ENCODE measurements around the gene MEDAG. TPM values are rescaled to one million over a fixed set of nuclear protein-coding genes. Genes with fewer than 3 reads are reported as not detected.

Gene MEDAG
- total RNA-seq, 1 donor from 2014 or later = 19.0 TPM

GRCh38 chr13:30861836-30862467, 44.1 kb upstream of the MEDAG start:
- DNase-seq (ENCODE audit: low spot score) = no peak
- Mint-ChIP-seq H3K27me3 (ENCODE audit: low read depth) (no peaks in the 10 kb centered on the region), H3K4me3 (ENCODE audit: unreplicated experiment) (no peak overlapping the region), H3K4me1 (ENCODE audit: low read depth) (peaks cover 71% of the 10 kb centered on the region), H3K9me3 (ENCODE audit: low read depth) (peaks cover 8% of the 10 kb centered on the region), H3K27ac (ENCODE audit: unreplicated experiment) (peak overlapping the region; percentile 98), H3K36me3 (ENCODE audit: low read depth) (no peaks in the 10 kb centered on the region)
- TF ChIP-seq CTCF (IDR thresholded peaks at IDR 0.05) = no peak

DNA sequence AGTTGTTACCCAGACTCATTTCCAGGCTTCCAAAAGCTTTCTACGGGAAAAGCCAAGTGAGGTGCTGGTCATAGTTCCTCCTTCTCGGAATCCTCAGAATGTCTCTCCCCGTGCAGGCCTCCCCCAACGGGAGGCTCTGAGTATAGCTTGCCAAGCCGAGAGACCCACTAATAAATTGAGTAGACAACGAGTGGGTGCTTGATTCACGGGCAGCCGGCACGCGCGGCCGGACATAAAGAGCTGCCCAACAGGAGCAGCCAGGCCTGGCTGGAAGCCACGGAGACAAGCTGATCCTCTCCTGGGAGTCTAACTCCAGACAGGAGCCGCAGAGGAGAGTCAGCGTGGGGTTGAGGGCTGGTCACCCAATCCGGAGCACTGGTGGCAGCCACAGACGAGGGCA, 43.4 kb upstream of the MEDAG start:
- TF ChIP-seq CTCF (IDR thresholded peaks at IDR 0.05) = peak; percentile 43
- Mint-ChIP-seq H3K9me3 (ENCODE audit: low read depth) (peaks cover 8% of the 10 kb centered on the region), H3K4me1 (ENCODE audit: low read depth) (peaks cover 65% of the 10 kb centered on the region), H3K27ac (ENCODE audit: unreplicated experiment) (peak overlapping the region; percentile 98), H3K4me3 (ENCODE audit: unreplicated experiment) (peak overlapping the region; percentile 31), H3K36me3 (ENCODE audit: low read depth) (no peaks in the 10 kb centered on the region), H3K27me3 (ENCODE audit: low read depth) (no peaks in the 10 kb centered on the region)
- no peak for DNase-seq (ENCODE audit: low spot score)

DNA sequence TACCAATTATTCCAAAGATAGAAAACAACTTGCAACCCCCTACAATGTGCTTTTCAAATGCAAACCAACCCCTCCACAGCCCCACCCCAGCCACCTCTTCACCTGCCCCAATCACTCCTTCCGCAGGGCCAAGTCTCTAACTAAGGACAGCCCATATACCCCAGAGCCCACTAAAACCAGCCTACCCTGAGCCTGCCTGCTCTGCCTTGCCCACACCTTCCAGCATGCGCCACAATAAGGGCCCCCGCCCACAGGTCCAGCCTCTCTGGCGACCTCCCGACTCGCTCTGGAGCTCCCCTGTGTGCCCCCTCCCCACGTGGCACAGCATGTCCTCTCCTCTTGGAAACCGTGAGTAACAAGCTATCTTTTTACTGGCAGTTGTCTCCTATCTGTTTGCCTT, 42.8 kb upstream of the MEDAG start:
- H3K9me3 Mint-ChIP-seq (ENCODE audit: low read depth) = peaks cover 6% of the 10 kb centered on the region
- no peaks in the 10 kb centered on the region for H3K36me3 Mint-ChIP-seq (ENCODE audit: low read depth)
- H3K27me3 Mint-ChIP-seq (ENCODE audit: low read depth) = no peaks in the 10 kb centered on the region
- no peak for DNase-seq (ENCODE audit: low spot score)
- no peak for TF ChIP-seq CTCF (IDR thresholded peaks at IDR 0.05)
- H3K4me3 Mint-ChIP-seq (ENCODE audit: unreplicated experiment) = peak overlapping the region; percentile 31
- peak overlapping the region; percentile 98 for H3K27ac Mint-ChIP-seq (ENCODE audit: unreplicated experiment)
- H3K4me1 Mint-ChIP-seq (ENCODE audit: low read depth) = peaks cover 60% of the 10 kb centered on the region

DNA sequence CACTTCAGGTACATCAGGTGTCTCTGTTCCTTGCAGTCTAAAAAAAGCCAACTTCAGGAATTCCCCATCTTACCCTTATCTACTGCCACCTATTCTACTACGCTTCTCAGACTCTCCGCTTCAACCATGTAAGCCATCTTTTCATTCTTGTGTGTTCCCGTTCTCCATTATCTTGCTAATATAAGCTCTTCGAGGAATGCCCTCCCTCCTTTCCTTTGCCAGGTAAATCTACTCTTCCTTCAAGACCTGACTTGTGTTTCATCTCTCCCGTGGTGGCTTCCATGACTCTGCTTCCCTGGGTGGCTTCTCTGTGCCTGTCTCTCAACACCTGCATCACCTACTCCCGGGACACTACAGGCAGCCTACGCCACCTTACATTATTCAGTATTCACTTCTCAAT, 42.3 kb upstream of the MEDAG start:
- Mint-ChIP-seq H3K4me1 (ENCODE audit: low read depth) (peaks cover 63% of the 10 kb centered on the region), H3K9me3 (ENCODE audit: low read depth) (peaks cover 1% of the 10 kb centered on the region), H3K27ac (ENCODE audit: unreplicated experiment) (peak overlapping the region; percentile 98), H3K36me3 (ENCODE audit: low read depth) (no peaks in the 10 kb centered on the region), H3K4me3 (ENCODE audit: unreplicated experiment) (peak overlapping the region; percentile 17), H3K27me3 (ENCODE audit: low read depth) (no peaks in the 10 kb centered on the region)
- no peak for DNase-seq (ENCODE audit: low spot score)
- TF ChIP-seq CTCF (IDR thresholded peaks at IDR 0.05) = no peak

DNA sequence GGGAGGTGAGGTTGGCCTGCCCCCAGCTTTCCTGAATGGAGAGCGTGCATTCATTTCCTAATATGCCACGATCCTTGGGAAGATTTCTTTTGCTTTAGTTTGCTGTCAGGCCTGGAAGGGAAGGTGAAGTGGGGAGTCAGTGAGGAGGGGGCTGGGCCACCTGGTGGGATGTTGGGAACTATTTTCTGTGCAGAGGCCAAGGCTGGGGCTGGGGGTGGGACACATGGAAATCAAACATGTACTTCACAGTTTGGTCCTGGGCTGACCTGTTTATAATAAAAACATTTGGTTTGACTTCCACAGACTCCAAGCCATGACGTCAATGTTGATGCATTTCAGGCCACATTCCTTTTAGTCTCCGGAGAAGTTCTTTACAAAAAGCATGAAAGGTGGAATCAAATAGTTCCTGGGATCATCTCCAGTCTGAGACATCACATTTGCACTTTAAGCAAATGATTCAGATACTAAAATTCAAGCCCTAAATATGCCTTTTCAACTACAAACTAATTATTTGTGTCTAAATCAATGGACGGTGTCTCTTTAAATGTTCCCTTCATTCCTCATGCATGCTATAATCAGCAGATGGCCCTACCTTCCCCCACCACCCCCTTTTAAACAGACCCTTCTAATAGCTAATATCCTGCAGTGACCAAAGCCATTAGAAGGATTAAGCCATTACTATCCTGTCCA, 41.5 kb upstream of the MEDAG start:
- peak overlapping the region; percentile 47 for H3K4me3 Mint-ChIP-seq (ENCODE audit: unreplicated experiment)

More for the DNA sequence above, 41.5 kb upstream of the MEDAG start:
- Mint-ChIP-seq H3K27me3 (ENCODE audit: low read depth) (no peaks in the 10 kb centered on the region), H3K9me3 (ENCODE audit: low read depth) (no peaks in the 10 kb centered on the region), H3K4me1 (ENCODE audit: low read depth) (peaks cover 66% of the 10 kb centered on the region), H3K27ac (ENCODE audit: unreplicated experiment) (peak overlapping the region; percentile 98), H3K36me3 (ENCODE audit: low read depth) (no peaks in the 10 kb centered on the region)
- no peak for DNase-seq (ENCODE audit: low spot score)
- no peak for TF ChIP-seq CTCF (IDR thresholded peaks at IDR 0.05)

Measured in chondrocyte (in vitro differentiated cells).